T-helper 1 cell treated with Interleukin-12 subunit alpha and Interleukin-12 subunit beta and Interleukin-4 antibody, amounts not matched to agents 30 μg/mL and 1 μg/mL, for 36 hours (primary cell): ENCODE results near the gene CAMTA1.

Experiments
- H3K27ac Mint-ChIP-seq: one replicate; pipeline ENCODE4 v1.8.0; 2021; ENCODE audit warnings: mild to moderate bottlenecking, mixed read lengths
- H3K27me3 Mint-ChIP-seq: one replicate; pipeline ENCODE4 v1.8.0; 2021; ENCODE audit warnings: low read depth, mixed read lengths
- H3K36me3 Mint-ChIP-seq: one replicate; pipeline ENCODE4 v1.8.0; 2021; ENCODE audit warnings: low read depth, mixed read lengths
- H3K4me1 Mint-ChIP-seq: one replicate; pipeline ENCODE4 v1.8.0; 2021; ENCODE audit warnings: low read depth, mixed read lengths
- H3K4me3 Mint-ChIP-seq: one replicate; pipeline ENCODE4 v1.8.0; 2021; ENCODE audit warnings: mild to moderate bottlenecking, moderate library complexity, mixed read lengths
- H3K9me3 Mint-ChIP-seq: one replicate; pipeline ENCODE4 v1.8.0; 2021; ENCODE audit warnings: mixed read lengths

CAMTA1 gene

GRCh38 chr1:7220712-7221252 is 435.5 kb downstream of the CAMTA1 start:
- Mint-ChIP-seq H3K36me3 (no peaks in the 10 kb centered on the region), H3K4me3 (no peak overlapping the region)

GRCh38 chr1:7221826-7222694 is 436.8 kb downstream of the CAMTA1 start:
- Mint-ChIP-seq H3K4me1 (peaks cover 2% of the 10 kb centered on the region), H3K4me3 (no peak overlapping the region), H3K9me3 (no peaks in the 10 kb centered on the region), H3K27ac (no peak overlapping the region), H3K36me3 (no peaks in the 10 kb centered on the region), H3K27me3 (peaks cover 3% of the 10 kb centered on the region)

More at GRCh38 chr1:7220712-7221252, 435.5 kb downstream of the CAMTA1 start:
- Mint-ChIP-seq H3K27ac (no peak overlapping the region), H3K9me3 (no peaks in the 10 kb centered on the region), H3K27me3 (peaks cover 3% of the 10 kb centered on the region), H3K4me1 (peaks cover 2% of the 10 kb centered on the region)

GRCh38 chr1:7222695-7223015 is 437.4 kb downstream of the CAMTA1 start:
- Mint-ChIP-seq H3K36me3 (no peaks in the 10 kb centered on the region), H3K27ac (no peak overlapping the region), H3K27me3 (peaks cover 3% of the 10 kb centered on the region), H3K9me3 (no peaks in the 10 kb centered on the region), H3K4me3 (no peak overlapping the region), H3K4me1 (peaks cover 2% of the 10 kb centered on the region)

GRCh38 chr1:7223334-7224080 is 438.3 kb downstream of the CAMTA1 start:
- Mint-ChIP-seq H3K27me3 (no peaks in the 10 kb centered on the region), H3K4me1 (no peaks in the 10 kb centered on the region), H3K36me3 (no peaks in the 10 kb centered on the region), H3K27ac (no peak overlapping the region), H3K9me3 (no peaks in the 10 kb centered on the region), H3K4me3 (no peak overlapping the region)

GRCh38 chr1:7224081-7224534 is 438.9 kb downstream of the CAMTA1 start:
- no peaks in the 10 kb centered on the region for H3K27me3 Mint-ChIP-seq
- no peak overlapping the region for H3K4me3 Mint-ChIP-seq
- H3K27ac Mint-ChIP-seq: no peak overlapping the region
- H3K36me3 Mint-ChIP-seq: no peaks in the 10 kb centered on the region
- no peaks in the 10 kb centered on the region for H3K9me3 Mint-ChIP-seq
- H3K4me1 Mint-ChIP-seq: no peaks in the 10 kb centered on the region

GRCh38 chr1:7224644-7225043 is 439.4 kb downstream of the CAMTA1 start:
- H3K4me1 Mint-ChIP-seq: no peaks in the 10 kb centered on the region
- no peak overlapping the region for H3K4me3 Mint-ChIP-seq
- no peaks in the 10 kb centered on the region for H3K9me3 Mint-ChIP-seq
- H3K36me3 Mint-ChIP-seq: no peaks in the 10 kb centered on the region
- H3K27ac Mint-ChIP-seq: no peak overlapping the region
- H3K27me3 Mint-ChIP-seq: no peaks in the 10 kb centered on the region

- Mint-ChIP-seq H3K4me1 (no peaks in the 10 kb centered on the region), H3K27me3 (no peaks in the 10 kb centered on the region), H3K9me3 (no peaks in the 10 kb centered on the region)
Observed at GRCh38 chr1:7225711-7226505, 440.7 kb downstream of the CAMTA1 start.

GRCh38 chr1:7227654-7228053 is 442.4 kb downstream of the CAMTA1 start:
- no peaks in the 10 kb centered on the region for H3K27me3 Mint-ChIP-seq
- H3K27ac Mint-ChIP-seq: no peak overlapping the region
- no peaks in the 10 kb centered on the region for H3K9me3 Mint-ChIP-seq
- H3K36me3 Mint-ChIP-seq: no peaks in the 10 kb centered on the region
- no peak overlapping the region for H3K4me3 Mint-ChIP-seq
- H3K4me1 Mint-ChIP-seq: no peaks in the 10 kb centered on the region

More at GRCh38 chr1:7225711-7226505, 440.7 kb downstream of the CAMTA1 start:
- no peaks in the 10 kb centered on the region for H3K36me3 Mint-ChIP-seq
- H3K4me3 Mint-ChIP-seq: no peak overlapping the region
- no peak overlapping the region for H3K27ac Mint-ChIP-seq

GRCh38 chr1:7228252-7228961 is 443.2 kb downstream of the CAMTA1 start:
- H3K36me3 Mint-ChIP-seq: no peaks in the 10 kb centered on the region
- H3K27ac Mint-ChIP-seq: no peak overlapping the region
- no peak overlapping the region for H3K4me3 Mint-ChIP-seq
- H3K4me1 Mint-ChIP-seq: no peaks in the 10 kb centered on the region
- no peaks in the 10 kb centered on the region for H3K27me3 Mint-ChIP-seq
- no peaks in the 10 kb centered on the region for H3K9me3 Mint-ChIP-seq

- no peaks in the 10 kb centered on the region for H3K4me1 Mint-ChIP-seq
- H3K27me3 Mint-ChIP-seq: no peaks in the 10 kb centered on the region
- no peak overlapping the region for H3K4me3 Mint-ChIP-seq
- no peak overlapping the region for H3K27ac Mint-ChIP-seq
- no peaks in the 10 kb centered on the region for H3K36me3 Mint-ChIP-seq
- no peaks in the 10 kb centered on the region for H3K9me3 Mint-ChIP-seq
Observed at GRCh38 chr1:7229186-7229585, 443.9 kb downstream of the CAMTA1 start.

GRCh38 chr1:7229696-7230631 is 444.7 kb downstream of the CAMTA1 start:
- Mint-ChIP-seq H3K4me3 (no peak overlapping the region), H3K9me3 (no peaks in the 10 kb centered on the region), H3K27me3 (no peaks in the 10 kb centered on the region), H3K27ac (no peak overlapping the region), H3K36me3 (no peaks in the 10 kb centered on the region), H3K4me1 (no peaks in the 10 kb centered on the region)

- Mint-ChIP-seq H3K27ac (no peak overlapping the region), H3K9me3 (no peaks in the 10 kb centered on the region), H3K36me3 (no peaks in the 10 kb centered on the region), H3K4me1 (no peaks in the 10 kb centered on the region), H3K27me3 (peaks cover 2% of the 10 kb centered on the region), H3K4me3 (no peak overlapping the region)
Observed at GRCh38 chr1:7232441-7233236, 447.4 kb downstream of the CAMTA1 start.
